HG03103 (cell line): ENCODE measurements around the gene NBPF15.
"Not testable (repeated sequence)": the region's sequence is repeated elsewhere in the genome, so short reads cannot be mapped to it uniquely, and the experiment has no call there.

ENCODE experiments used
- ATAC-seq: cut with Tn5 transposase; IDR thresholded peaks from one replicate; pipeline ENCODE4 v1.9.1; 2021; ENCODE audit warnings: low read depth; ENCODE audit not compliant: unreplicated experiment

The NBPF15 gene, protein sequence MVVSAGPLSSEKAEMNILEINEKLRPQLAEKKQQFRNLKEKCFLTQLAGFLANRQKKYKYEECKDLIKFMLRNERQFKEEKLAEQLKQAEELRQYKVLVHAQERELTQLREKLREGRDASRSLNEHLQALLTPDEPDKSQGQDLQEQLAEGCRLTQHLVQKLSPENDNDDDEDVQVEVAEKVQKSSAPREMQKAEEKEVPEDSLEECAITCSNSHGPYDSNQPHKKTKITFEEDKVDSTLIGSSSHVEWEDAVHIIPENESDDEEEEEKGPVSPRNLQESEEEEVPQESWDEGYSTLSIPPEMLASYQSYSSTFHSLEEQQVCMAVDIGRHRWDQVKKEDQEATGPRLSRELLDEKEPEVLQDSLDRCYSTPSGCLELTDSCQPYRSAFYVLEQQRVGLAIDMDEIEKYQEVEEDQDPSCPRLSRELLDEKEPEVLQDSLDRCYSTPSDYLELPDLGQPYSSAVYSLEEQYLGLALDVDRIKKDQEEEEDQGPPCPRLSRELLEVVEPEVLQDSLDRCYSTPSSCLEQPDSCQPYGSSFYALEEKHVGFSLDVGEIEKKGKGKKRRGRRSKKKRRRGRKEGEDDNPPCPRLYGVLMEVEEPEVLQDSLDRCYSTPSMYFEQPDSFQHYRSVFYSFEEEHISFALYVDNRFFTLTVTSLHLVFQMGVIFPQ

DNA sequence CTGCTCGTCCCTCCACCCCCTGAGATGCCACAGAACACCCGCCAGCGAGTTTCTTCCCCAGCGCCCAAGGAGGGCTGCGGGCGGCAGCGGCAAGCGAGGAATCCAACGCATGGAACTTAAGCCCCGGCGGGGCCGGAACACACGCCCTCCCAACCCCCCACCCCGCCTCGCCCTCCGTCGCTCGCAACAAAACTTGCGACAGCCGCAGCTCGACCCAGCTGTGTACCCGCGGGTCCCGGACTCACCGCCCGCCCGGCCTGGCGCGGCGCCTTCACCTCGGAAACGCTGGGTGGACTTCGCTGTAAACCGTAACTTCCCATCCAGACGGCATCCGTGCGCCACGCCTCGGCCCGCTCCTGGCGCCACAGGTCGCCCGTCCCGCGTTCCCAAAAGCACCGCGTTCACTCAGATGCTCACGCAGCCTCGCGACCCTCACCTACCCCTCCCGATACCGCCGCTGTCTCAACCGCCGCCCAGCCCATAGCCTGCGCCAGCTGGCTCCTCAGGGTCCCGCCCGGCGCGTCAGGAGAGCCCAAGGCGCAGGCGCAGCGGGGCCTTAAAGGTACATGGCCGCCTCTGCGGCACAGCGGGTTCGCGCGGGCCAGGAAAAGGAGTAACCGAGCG is at the start of gene NBPF15:
NBPF15 (minus strand) TSS at position 534 of the 624 bp plus-strand sequence. CDS start 21,666 bp downstream, outside the sequence.
- peak; percentile 77 for ATAC-seq

DNA sequence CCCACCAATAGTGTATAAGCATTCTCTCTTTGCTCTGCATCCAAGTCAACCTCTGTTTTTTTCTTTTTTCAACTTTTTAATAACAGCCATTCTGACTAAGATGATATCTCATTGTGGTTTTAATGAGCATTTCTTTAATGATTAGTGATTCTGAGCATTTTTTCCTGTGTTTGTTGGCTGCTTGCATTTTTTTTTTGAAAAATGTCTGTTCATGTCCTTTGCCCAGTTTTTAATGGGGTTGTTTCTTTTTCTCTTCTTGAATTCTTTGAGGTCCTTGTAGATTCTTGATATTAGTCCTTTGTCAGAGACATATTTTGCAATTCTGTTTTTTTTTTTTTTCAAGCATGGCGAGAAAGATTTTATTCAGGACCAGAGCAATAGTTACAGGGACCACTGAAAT is 35.0 kb upstream of the NBPF15 start:
- not testable (repeated sequence) for ATAC-seq

DNA sequence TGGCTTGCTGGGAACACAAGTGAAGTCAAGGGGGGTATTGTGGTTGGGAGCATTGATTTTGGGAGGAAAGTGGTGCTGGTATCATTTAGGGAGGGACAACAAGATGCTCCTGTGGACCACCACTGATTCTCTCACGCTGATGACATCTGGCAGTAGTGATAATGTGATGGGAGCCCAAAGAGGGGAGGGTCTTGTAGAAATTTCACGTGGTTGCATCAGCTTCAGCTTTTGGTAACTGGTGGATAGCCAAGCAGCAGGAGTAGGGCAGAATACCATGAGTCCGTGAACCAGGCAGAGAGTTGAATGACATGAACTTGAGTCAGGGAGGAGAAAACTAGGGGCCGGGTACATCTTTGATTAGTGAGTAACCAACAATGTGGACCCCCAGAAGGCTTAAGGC is 32.7 kb upstream of the NBPF15 start:
- not testable (repeated sequence) for ATAC-seq

DNA sequence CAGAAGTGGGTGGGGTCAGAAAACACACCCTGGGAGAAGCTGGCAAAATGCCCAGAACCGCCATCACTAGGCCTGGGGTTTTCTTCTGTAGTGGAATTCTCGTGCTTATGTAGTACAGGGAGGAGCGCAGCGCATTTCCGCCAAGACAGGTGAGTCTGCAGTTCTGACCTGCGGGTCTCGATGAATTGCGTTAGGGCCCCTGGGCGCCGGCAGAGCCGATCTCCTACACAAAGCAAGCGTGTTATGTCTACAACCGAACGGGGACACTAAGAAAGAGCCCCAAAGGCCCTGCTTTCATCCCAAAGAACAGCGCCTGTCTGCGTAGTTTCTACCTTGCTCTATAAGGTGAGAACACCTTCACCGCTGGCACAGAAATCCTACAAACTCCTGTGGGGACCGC is 28.9 kb upstream of the NBPF15 start:
- ATAC-seq = not testable (repeated sequence)

DNA sequence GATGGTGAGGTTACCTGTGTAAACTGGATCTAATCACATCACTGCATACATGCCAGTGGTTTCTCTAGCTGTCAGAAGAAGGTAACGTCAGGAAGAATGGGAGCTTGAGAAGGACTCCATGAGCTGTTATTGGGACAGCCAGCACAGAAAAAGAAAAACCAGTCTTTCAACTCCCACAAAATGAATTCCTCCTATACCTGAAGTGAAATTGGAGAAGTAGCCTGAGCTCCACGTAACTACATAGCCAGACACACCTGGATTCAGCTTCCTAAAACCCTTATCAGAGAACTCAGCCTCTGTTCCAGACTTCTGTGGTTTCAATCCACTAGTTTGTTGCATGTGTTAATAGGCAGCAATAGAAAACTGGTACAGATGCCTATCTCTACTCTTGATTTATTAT is 25.5 kb upstream of the NBPF15 start:
- not testable (repeated sequence) for ATAC-seq

DNA sequence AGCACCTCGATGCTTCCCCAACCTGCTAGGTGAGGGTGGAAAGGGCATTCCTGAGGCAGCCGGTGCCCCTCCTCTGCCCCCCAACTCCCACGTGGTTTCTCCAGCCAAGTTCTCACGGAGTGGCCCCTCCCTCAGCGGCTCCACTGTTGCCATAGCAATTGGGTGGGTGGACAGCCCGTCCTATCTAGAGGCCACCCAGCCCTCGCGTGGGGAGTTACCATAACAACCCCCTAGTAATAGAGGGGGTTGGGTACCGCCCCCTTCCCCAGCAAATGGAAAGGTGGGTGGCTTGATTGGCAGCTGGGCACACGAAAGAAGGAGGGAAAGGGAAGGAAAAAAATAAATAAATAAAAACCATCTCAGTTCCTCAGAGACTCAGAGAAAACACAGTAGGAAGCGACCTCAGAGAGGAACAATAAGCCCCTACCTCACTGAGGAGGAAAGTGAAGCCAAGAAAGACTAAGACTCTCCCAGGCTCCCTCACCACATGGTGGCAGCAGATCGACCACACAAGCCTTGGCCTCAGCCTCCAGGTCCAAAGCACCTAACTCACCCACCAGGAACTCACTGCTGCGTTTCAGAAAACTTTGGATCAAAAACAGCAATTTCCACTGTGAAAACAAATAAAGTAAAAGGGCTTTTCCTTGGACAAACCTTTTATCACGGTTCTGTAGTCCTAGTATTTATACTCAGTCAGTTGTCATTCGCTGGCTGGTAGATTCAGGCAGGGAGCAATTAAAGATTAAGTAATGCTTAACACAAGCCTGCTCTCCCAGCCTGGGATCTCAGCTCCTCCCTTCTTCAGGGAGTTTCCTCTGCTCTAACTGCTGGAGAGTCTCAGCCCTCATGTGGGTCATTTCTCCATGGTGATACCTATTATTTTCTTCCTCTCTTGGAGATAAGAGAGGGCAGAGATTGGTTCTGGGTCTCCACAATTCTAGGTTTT is 23.9 kb upstream of the NBPF15 start:
- ATAC-seq = not testable (repeated sequence)

DNA sequence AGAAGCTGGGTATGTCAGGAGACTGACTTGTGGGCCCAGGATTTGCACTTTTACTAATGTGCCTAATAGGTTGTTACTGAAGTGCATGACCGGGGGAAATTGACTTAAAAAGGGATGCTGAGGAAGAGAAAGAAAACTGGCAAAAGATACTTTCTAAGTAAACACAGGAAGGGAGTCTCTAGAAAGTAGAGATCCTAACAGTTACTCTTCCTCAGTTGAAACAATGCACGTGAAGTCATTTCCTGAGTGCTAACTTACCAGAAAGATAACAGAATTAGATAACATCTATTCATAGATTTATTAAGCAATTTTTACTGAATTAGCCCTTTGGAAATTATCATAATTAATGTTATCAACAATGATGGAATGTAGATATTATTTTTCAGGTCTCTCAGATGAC is 12.4 kb upstream of the NBPF15 start:
- ATAC-seq = not testable (repeated sequence)

DNA sequence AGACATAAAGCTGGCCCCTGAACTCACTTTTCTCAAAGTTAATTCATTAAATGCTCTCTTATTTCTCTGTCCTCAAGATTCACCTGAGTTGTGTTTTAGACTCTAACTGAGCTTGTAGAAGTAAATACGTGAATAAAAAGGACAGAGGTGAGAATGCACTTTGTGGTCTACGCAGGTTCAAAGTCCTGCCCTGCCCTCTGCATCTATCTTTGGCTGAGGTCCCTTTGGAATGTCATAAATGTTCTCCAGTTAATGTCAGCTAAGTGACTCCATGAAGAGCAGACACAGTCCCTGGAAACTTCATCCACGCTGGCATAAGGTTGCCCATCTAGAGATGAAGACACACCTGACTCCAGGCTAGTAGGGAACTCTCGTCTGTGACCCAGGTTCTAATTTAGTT is 10.0 kb upstream of the NBPF15 start:
- not testable (repeated sequence) for ATAC-seq

DNA sequence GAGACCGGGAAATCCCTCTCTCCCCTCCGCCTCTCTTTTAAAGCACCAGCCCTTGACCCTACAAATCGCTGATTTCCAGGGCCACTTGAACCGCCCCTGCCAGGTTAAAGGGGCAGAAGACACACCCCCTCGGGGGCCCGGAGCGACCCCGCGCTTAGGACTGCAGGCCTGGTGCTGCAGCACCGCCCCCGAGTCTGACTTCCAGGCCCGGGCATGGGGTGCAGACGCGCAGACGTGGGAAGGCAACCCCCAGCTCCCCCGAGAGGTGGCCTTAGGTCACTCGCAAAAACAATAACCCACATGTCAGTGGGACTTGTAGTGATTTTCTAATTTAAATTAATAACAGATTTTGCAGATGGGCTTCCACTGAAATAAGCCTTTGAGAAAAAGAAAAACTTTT is 309 bp upstream of the NBPF15 start:
- peak; percentile 7 for ATAC-seq

DNA sequence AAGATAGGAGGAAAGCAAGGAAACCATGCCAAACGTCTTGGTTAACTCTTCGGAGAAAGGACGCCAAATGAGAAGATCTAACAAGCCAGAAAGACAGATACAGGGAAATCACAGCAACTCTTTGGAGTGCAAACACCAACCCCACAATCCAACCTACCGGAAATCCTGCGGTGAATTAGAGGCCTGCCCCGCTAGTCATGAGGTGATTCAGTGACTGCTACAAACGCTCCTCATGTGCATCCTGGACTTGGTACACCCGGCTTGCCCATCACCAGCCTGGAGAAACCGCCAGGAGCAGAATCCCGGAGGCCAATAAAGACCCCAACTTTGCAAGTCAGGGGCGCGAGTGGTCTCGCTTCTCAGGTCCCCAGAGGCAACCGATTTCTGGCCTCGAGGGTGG is 783 bp downstream of the NBPF15 start:
- ATAC-seq = not testable (repeated sequence)

DNA sequence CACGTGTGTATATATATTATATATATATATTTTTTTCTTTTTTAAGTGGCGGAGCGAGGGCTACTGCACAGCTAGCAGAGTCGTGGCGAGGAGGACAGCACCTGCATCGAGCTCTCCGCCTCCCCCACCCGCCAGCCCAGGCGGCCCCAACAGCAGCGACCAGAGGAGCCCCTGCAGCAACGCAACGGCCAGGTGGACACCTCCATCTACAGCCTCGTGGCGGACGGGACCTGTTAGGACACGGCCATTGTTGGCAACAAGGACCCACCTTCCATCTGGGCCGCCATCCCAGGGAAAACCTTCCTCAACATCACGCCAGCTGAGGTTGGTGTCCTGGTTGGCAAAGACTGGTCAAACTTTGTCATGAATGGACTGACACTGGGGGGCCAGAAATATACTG is 19.1 kb downstream of the NBPF15 start:
- ATAC-seq = not testable (repeated sequence)

DNA sequence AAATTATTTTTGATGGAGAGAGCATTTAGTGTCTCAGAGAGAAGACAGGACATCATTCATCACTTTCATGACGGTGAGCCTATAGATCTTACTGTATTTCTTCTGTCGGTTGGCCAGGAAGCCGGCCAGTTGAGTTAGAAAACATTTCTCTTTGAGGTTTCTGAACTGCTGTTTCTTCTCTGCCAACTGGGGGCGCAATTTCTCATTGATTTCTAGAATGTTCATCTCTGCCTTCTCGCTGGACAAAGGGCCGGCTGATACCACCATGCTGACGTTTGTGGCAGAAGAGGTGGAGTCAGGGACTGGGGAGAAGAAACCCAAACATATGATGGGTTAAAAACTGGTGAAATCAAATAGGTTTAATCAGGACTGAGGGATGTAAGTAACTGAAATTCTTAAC is 21.7 kb downstream of the NBPF15 start:
- not testable (repeated sequence) for ATAC-seq

DNA sequence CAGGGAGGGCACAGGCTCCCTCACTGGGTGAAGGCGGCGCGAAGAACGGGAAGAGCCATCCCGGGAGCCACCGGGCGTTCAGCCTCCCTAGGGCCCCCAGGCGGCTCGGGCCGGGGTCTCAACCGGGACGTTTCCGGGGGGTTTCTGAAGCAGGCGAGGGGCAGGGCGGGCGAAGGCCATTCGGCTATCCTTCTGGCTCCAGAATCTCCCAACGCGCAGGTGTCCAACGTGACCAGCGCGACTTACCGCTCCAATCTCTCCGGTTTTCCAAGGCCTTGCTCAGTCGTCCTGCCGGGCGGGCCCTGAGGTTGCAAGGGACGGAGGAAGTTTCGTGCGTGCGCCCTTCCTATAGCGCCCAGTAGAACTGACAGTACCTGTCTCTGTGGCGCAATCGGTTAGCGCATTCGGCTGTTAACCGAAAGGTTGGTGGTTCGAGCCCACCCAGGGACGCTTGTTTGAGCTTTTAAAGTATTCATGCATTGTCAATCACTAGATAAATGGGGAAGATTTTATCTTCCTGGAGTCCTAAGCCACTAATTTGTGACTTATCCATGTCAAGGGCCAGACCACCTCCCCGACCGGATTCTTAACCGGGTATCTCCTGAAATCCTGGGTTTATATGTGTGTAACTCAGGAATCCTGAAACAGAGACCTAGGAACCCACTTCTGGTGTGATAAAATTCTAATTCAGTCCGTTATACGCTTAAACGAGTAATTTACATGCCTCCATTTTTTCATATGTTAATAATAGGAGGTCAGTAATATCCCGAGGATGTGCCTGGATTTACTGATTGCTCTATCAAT is 42.4 kb downstream of the NBPF15 start:
- ATAC-seq = not testable (repeated sequence)

DNA sequence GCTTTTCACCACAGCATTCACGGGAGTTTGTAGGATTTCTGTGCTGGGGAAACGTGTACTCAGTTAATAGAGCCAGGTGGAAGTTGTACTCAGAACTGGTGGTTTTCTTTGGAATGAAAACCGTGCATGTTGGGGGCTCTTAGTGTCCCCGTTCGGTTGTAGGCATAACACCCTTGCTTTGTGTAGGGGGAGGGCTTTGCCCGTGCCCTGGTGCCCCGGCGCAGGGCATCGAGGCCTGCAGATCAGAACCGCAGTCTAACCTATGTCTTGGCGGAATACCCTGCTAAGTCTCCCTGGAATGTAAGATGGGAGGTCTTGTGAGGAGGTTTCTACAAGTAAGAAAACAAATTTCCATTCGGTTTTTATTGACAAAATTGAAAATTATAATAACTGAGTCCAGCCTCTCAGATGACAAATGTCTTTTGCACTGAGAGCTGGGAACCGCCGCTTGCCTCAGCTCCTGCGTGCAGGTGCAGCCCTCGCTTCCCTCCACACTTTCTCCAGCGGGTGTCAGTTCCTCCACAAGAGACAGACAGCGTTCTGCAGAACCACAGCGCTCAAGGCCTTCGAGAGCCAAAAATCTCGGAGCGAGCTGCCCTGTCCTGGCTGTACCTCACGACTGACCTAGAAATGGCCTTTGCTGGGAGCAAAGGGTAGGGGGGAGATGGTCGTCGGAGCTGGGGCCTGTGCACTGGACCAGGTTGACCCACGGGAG is 47.9 kb downstream of the NBPF15 start:
- not testable (repeated sequence) for ATAC-seq

DNA sequence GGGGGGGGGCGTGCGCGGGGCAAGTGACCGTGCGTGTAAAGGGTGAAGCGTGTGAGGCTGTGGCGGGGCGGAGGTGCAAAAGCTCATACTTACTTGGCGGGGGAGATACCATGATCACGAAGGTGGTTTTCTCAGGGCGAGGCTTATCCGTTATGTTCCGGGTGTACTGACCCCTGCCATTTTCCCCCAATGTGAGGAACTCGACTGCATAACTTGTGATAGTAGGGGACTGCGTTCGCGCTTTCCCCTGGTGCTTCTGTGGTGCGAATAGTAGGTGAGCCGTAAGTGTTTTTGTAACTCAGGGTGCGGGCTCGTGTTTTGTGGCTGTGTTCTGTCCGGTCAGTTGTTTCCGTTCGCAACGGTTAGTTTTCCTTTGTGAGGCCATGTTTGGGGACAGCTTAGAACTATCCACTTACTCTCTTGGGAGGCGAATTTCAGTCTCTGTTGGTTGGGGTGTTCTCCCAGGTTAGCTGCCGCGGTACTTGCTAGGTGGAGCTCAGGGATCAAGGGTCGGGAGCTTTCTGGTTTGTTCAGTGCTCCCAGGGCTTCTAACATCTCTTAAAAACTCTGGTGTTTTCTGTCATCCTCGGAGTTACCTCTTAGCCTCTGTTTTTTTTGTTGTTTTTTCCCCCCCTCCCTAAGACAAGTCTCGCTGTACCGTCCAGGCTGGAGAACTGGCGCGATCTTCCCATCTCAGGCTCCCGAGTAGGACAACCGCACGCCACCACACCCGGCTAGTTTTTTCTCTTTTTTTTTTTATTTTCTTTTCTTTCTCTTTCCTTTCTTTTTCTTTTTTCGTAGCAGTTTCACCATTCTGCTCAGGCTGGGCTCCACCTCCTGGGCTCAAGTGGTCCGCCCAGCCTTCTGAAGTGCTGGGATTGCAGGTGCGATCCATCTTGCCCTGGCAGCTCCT is 48.7 kb downstream of the NBPF15 start:
- ATAC-seq = peak; percentile 84

DNA sequence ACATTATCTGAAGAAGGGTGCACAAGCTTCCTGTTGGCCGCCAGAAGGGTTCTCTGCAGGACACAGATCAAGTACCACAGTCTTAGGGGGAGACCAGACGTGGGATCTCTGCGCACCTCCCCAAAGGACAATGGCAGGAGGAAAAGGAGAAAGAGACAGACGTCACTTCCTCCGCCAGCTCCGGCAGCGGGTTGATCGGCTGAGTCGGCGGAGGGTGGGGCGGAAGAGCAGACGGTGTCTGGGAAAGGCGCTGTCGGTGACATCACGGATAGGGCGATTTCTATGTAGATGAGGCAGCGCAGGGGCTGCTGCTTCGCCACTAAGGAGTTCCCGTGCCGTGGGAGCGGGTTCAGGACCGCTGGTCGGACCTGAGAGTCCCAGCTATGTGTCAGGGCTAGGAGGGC is 49.4 kb downstream of the NBPF15 start:
- ATAC-seq = not testable (repeated sequence)

DNA sequence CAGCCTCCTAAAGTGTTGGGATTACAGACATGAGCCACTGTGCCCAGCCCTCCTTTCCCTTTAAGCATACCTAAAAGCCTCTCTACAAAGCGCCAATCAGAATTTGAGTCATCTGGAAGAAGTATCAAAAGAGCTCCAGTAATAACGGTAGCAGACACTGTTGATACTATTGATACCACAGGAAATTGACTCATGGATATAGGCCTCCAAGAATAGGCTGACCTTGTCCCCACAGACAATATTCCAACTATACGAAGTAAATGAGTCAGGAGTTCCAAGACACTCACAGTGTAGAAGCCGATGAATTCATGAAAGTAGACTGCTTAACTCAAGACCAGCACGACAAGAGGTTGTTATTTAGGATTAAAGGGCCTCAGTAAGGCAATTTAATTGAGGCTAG is 58.7 kb downstream of the NBPF15 start:
- not testable (repeated sequence) for ATAC-seq

DNA sequence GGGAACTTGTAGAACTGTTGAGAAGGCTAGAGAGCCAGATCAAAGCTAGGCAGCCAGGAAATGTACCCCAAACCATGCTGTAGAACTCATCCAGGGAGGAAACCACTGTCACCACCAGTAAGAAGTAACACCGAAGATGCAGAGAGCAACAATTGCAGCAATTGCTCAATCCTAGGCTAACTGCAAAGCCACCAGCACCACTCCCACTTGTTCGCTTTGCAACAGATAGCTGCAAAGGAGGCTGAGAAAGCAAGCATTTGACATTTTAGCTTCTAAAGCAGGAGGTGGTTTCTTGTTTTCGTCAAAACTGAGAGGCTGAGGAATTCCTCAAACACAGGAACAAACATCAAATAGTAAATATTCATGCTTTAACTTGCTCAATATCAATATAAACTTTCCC is 89.8 kb downstream of the NBPF15 start:
- not testable (repeated sequence) for ATAC-seq
